SW 1271 (cell line): ENCODE measurements around the gene CACNB4.
"Not testable (repeated sequence)": the region's sequence is repeated elsewhere in the genome, so short reads cannot be mapped to it uniquely, and the experiment has no call there.

ENCODE experiments used
- DNase-seq, 2 experiments: peaks; one replicate each; lab custom pipeline; 2025; lab: John Stamatoyannopoulos, UW

Gene CACNB4

DNA sequence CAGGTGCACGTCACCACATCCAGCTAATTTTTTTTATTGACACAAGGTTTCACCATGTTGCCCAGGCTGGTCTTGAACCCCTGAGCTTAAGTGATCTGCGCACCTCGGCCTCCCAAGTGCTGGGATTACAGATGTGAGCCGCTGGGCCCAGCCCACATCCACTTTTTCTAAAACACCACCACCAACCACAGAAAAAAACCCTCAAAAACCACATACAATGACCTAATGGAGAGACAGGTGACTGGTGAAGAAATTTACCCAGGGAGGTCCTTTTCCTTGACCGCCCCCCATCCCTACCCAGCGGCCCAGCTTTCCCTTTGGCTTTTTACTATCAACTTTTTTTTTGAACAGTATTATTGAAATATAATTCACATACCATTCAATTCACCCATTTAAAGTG lies 47.9 kb downstream of the CACNB4 start:
- no peak for DNase-seq

DNA sequence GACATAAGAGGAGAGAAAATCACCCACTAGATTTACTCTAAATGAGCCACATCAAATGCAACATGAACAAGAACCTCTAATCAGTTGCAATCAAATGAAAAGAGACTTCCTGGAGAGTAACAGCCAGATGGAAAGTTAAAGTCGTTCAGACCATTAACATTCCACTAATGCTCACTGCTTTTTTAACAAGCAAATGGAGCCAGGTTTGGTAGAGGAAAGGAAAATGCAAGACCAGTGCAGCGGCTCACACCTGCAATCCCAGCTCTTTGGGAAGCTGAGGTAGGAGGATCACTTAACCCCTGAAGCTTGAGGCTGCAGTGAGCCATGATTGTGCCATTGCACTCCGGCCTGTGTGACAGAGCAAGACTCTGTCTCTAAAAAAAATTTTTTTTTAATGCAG lies 48.5 kb downstream of the CACNB4 start:
- no peak for DNase-seq

DNA sequence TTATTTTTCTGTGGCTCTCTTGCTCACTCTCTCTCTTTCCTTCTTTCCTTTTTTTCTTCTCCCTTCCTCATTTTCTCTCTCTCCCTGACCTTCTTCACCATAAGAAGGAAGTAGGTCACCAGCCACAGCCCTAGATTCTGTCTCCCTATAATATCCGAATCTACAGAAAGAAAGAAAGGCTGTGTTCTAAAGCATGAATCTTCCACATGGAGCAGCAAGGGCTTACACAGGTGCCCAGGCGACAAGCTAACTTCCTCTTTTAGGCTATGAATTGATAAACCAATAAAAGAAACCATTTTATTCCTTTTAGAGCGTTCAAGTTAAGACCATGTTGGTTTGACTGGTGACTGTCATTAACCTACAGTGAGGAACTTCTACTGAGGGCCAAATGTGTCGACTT lies 49.3 kb downstream of the CACNB4 start:
- DNase-seq = no peak

DNA sequence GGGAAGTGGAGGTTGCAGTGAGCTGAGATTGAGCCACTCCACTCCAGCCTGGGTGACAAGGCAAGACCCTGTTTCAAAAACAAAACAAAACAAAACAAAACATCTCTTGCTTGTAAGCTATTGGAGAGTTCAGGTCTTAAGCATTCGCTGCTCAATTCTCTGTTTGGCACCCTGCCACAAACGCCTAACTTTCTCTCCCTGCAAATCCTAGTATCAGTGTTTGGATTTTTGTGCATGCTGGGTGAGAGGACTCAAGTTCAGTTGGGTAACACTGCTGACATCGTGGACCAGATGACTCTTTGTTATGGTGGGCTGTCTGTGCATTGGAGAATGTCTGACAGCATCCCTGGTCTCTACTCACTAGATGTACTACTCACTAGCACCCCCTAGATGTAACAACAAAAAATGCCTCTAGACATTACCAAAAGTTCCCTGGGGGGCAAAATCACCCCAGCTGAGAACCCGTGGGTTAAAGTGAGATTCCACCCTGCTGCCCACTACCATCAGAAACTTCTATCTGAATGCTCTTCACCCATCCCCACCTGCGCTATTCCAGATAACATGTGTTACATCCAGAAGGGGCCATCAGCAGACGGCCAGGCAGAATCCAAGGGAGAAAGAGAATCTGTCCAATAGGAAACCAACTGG lies 50.9 kb downstream of the CACNB4 start:
- peak in 1 of 2 experiments; percentile 11 for DNase-seq

DNA sequence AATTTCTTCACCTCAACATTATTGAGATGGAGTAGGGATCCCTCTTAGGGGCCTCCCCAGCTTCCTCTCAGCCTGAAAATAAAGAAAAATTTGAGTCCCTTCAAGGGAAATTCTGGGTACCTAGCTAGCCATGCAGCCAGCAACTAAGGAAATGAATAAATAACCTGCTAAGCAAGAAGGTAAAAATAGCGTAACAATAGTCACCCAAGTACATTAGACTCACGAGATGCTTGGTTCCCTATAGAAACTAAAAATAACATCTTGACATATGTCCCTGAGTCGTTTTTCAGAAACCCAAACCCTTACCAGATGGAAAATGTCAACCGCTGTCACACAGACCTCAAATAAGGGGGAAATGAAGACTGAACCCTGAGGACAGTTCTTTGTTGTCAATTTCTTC lies 51.9 kb downstream of the CACNB4 start:
- DNase-seq = no peak

DNA sequence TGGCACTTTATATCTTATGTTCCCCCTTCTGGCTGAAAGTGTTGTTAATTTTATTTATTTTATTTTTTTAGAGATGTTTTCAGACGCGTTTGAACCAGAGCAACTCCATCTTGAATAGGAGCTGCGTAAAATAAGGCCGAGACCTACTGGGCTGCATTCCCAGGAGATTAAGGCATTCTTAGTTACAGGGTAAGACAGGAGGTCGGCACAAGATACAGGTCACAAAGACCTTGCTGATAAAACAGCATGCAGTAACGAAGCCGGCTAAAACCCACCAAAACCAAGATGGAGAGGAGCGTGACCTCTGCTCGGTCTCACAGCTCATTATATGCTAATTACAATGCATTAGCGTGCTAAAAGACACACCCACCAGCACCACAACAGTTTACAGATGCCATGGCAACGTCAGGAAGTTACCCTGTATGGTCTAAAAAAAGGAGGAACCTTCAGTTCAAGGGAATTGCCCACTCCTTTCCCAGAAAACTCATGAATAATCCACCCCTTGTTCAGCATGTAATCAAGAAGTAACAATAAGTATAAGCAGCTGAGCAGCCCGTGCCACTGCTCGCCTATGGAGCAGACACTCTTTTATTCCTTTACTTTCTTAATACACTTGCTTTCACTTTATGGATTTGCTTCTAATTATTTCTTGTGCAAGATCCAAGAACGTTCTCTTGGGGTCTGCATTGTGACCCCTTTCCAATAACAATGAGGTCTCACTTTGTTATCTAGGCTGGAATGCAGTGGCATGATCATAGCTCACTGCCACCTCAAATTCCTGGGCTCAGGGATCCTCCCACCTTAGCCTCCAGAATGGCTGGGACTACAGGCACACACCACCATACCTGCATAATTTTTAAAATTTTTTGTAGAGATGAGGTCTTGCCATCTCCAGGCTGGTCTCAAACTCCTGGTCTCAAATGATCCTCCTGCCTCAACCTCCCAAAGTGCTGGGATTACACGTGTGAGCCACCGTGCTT lies 55.9 kb downstream of the CACNB4 start:
- DNase-seq = no peak

DNA sequence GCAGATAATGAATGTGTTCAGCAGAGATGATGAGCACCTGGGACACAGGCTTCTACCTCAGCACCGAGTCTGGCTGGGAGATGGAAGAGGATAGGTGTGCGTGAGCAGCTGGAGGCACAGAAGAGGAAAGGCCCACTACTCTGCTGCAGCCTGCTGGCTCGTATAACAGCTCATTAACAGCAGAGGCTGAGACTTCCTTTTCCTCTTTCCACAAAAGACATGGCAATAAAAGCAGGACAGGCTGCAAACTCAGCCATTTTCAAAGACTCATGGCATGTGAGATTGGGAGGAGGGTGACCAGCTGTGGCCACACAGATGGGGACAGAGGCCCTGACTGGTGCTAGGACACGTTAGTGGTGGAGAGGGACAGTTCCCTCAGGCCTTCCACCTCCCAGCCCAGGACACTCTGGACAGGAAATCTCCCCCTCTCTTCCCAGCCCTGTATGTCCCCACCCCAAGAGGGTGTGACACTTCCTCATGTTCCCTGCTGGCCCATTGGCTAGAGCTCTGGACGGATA lies 60.3 kb downstream of the CACNB4 start:
- DNase-seq = no peak

DNA sequence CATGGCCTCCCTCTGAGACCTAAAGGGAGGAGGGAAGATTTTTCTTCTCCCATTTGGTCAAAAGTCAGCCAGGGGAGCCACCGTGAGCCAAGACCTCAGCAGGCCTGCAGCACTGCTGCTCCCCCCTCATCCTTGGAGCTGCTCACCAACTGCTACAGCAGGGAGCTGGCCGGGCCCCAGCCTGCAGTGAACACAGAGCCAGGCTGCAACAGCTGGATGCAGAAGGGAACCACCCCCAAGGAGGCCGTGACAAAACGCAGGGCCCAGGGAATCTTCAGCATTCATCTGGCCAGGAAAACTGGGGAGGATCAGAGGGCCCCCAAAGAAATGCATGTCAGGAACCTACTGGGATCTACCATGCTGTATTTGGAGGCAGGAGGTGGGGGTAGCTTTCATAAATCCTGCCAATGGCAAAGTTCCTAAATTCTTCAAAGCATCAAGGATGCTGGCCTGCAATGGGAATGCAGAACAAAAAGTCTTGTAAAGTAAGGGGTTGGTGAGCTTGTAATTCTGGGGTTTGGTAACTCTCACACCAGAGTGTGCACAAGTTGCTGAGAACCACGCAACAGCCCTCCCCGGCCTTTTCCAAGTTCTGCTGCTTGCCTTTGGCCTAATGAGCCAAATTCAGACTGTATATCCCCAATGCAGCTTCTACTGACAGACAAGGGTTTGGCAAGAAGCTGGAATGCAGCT lies 61.0 kb downstream of the CACNB4 start:
- no peak for DNase-seq

DNA sequence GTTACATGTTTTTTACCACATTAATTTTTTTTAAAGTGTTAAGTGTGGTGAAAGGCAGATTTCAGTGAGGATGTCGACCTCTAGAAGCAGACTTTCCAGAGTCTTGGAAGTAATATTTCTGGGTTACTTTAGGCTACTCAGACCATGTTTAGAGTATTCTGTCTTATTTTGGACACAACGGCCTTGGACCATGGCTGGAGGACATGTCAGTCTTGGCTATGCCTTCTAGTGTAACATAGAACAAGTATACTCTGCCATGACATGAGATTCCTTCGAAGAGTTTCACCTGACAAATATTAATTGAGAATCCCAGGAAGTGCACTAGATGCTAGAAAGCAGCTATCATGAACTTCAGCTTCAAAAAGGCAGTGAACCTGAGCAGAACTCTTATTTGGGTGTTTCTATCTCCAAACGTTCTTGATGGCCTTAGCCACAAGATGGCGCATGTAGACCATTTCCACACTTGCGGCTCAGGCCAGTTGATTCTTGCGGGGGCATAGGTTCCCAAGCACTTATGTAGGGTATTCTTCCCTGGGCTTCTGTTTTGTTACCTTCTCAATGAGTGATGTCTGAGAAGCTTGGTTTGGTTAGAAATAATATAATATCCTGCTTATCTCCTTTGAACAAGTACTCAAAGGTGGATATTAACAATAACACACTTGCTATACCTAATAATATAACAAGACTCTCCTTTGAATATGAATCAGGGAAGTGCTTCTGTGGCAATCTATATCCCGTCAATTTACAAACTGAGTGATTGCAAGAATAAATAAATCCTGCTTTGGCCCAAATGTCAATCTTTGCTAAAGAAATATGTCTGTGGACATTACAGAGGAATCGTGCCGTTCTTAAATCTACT lies 62.0 kb downstream of the CACNB4 start:
- peak in 1 of 2 experiments; percentile 72 for DNase-seq

DNA sequence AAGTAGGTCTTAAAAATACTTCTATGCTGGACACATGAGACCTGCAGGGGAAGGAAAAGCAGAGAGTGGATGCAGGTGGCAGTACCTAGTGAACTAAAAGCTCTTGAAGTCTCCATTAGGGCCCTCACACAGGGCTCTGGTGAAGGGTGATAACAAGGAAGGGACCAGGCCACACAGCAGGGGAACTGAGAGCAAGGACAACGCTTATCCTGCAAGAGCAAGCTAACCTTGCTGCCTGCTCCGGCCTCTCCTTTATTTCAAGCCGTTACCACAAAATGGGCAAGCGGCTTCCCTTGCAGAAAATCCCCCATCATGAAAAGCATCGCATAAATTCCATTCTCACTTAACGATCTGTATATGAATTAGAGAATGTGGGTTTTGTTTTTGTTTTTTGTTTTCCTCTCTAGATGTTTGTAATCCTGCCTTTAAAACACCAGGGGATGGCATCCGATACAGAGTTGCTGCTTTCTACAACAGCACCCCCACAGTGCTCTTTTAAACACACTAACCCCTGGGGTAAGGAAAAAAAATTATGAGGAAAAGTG lies 64.5 kb downstream of the CACNB4 start:
- DNase-seq = no peak

DNA sequence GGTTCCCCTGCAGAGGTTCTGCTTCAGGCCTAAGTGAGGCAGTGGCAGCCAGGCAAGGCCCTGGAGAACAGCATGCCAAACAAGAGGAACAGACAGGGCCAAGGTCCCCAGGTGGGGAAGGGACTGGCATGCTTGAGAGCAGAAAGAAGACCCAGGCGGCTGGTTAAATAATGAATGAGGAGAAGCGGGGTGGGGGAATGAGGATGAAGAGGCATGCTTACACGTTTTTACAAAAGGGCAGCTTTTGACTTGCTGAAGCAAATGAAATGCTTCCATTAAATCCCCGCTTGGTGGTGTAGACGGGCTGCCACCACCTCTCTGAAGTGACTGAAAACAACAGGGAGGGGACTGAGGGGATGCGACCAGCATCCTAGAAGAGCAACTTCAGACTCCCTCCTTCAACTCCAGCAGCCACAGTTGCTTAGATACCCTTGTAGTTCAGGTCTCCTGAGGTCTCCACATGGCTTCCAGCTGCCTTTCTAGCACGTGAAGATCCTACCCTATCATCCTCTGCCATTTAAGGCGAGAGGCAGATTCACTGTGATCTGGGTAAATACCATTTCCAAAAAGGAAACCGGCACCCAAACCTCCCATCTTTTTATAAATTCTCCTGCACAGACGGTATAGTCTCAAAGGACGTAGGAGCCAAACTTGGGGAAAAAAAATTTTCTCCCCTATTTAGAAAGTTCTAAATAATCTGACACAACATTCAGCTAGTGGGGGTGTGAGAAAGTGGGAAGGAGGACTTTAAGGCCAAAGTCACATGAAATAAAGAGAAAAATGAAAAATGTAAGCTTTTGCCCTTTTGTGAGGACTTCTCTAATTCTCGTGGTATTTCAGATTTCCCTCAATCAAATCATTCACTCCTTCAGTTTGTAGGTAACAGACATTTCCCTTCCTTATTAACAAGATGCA lies 65.6 kb downstream of the CACNB4 start:
- no peak for DNase-seq

DNA sequence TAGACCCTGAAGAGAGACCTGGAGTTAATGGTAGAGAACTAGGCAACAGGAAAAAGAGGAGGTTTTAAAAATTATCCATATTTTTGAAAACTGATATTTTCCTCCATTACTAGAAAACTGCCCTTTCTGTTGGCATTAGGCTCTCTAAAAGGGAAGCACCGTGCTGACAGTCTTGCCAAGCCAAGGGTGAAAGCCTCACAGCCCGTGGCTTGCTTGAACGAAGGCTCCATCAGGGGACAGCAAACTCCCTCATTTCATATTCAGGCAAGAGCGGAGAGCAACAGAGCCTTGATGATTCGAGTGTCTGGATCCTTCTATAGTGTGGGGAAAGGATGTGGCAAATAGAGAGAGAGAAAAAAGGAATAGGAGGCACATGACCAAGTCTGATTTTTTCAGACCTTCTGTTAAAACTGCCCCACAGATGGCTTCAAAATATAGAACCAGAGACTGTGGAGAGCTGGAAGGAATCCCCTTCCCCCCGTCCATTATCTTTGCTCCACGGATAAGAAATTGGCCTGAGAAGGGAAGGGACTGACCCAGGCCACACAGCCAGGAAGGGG lies 67.0 kb downstream of the CACNB4 start:
- DNase-seq = no peak

DNA sequence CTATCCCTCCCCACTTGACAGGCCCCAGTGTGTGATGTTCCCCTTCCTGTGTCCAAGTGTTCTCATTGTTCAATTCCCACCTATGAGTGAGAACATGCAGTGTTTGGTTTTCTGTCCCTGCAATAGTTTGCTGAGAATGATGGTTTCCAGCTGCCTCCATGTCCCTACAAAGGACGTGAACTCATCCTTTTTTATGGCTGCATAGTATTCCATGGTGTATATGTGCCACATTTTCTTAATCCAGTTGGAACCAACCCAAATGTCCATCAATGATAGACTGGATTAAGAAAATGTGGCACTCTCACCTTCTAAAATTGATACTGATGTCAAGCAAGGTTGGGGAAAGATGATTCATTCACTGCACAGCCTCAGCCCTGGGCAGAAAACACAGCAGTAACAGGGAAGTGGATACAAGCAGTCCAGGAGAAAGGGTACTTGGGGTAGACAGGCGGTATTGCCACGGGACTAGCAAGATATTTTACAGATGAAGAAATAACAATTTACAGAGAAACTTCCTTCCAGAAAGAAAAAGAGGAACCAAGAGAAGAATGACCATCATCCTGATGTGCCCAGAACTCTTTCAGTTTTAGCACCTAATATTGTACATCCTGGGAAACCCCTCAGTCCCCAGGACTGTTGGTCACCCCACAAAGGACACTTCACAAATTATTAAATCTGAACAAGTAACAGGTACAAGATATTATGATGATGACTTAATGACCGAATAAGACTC lies 68.1 kb downstream of the CACNB4 start:
- not testable (repeated sequence) for DNase-seq

DNA sequence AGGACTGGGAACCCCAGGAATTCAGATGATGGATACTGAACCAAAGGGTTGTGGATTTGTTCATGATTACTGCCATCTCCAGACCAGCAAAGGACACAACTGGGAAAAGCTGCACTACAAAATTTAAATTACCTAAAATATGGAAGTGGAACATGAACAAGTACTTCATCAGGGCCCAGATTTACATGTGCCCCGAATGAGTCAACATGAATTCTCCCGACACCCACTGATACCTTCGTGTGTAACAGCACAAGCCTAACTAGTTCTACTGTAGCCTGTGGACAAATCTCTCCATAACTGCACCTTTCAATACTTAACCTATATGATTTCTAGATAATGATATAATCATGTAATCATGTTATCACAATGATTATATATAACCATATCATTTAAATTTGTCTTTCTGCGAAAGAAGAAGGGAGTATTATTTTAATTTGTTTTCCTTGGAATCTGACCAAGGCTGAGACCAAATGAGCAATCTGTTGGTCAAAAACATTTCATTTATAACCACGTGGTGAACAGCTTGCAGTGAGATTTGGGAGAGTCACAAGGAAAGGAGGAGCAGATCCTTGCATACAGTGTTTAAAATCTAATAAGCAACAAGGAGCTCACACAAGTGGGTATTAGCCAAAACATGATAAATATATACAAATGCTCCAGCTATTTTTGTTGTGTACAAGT lies 70.5 kb downstream of the CACNB4 start:
- DNase-seq = no peak

DNA sequence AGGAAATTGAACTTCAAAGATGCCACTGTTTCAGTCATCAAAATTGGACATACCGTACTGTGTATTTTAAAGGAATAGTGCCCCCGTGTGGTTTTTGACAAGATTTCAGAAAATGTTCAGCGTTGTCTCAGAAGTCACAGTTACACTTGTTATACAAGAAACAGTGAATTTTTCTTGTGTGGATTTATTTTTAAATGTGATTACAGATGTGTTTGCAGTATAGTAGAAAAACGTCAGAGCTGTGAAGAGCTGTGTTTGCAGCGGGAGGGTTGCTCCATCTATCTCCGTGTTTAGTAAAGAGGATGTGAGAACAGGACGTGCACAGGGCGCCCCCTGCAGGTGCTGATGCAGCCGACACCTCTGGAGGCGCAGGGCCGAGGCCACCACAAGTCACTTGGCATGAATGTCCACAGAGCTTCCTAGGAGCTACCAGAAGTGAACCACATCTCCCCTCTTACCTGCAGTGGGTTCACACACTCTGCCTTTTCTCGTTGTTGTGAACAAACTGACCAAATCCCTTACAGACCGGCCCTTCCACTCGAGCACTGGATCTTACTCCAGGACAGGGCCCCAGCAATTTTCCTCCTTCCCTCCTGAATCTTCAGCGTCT lies 73.1 kb downstream of the CACNB4 start:
- peak; percentile 35 to 88 for DNase-seq

DNA sequence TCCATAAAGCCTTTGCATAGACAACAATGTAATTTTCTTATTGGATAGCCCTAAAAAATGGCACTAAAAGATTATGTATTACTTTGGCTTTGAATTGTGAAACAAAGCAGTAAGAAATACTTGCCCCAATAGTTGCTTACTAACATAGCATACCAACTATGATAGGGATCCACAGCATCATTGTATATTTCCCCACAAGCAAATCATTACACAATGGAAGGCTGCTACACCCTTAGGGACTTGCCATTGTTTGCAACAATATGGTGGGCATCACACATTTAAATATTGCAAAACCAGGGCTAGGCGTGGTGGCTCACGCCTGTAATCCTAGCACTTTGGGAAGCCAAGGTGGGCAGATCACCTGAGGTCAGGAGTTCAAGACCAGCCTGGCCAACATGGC lies 74.4 kb downstream of the CACNB4 start:
- DNase-seq = no peak

DNA sequence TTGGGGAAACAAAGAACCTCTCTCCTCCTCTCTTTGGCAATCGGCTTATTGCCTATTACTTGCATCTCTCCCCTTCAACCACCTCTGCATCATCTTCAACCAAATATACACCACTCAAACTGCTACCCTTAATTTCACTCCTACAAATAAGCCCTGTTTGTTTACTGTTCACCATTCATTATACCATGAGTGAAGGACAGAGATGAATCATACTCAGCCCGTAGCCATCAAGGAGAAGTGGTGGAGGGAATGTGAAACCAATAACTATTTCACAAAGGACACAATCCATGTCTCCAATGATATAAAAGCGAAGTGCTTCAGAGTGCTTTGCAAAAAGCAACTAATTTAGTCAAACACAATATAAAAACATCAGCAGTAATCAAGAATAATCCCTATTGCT lies 76.8 kb downstream of the CACNB4 start:
- no peak for DNase-seq

DNA sequence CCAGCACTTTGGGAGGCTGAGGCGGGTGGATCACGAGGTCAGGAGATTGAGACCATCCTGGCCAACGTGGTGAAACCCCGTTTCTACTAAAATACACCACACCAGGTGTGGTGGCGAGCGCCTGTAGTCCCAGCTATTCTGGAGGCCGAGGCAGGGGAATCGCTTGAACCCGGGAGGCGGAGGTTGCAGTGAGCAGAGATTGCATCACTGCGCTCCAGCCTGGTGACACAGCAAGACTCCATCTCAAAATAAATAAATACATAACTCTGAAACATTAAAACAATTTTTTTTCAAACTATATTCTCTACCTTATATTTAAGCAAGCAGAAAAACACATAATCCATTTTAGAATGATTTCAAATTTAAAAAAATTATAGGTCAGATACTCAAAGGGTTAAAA lies 77.8 kb downstream of the CACNB4 start:
- DNase-seq = not testable (repeated sequence)
